Activated naive CD4-positive, alpha-beta T cell treated with anti-CD3 and anti-CD28 coated beads, Interleukin-2, amount 50 U/mL, for 24 hours (primary cell): ENCODE measurements around the gene ARID1B.

Source experiments
- H3K27ac Mint-ChIP-seq: one replicate; pipeline ENCODE4 v1.8.0; 2021; ENCODE audit warnings: mild to moderate bottlenecking, mixed read lengths
- H3K27me3 Mint-ChIP-seq: one replicate; pipeline ENCODE4 v1.8.0; 2021; ENCODE audit warnings: mixed read lengths
- H3K36me3 Mint-ChIP-seq: one replicate; pipeline ENCODE4 v1.8.0; 2021; ENCODE audit warnings: mixed read lengths
- H3K4me1 Mint-ChIP-seq: one replicate; pipeline ENCODE4 v1.8.0; 2021; ENCODE audit warnings: mixed read lengths
- H3K4me3 Mint-ChIP-seq: one replicate; pipeline ENCODE4 v1.8.0; 2021; ENCODE audit warnings: mild to moderate bottlenecking, mixed read lengths
- H3K9me3 Mint-ChIP-seq: one replicate; pipeline ENCODE4 v1.8.0; 2021; ENCODE audit warnings: mixed read lengths

ARID1B gene

DNA sequence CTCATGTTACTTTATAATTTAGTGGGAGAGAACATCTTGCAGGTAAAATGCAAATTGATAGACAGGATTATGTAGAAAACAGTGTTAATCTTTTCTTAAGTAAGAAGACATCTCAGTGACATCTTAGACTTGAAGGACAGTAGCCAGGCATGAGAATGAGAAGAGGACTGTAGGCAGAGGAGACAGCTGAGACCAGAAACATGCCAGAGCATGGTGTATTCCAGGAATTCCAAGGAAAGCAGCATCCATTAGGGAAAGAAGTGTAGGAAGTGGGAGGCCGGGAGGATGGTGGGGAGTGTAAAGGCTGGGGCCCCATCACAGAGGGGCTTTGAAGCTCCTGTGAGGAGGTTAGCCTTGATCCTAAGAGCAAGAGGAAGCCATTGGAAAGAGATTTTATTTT is 225.6 kb downstream of the ARID1B start:
- Mint-ChIP-seq H3K36me3 (peaks cover 7% of the 10 kb centered on the region), H3K4me1 (peaks cover 80% of the 10 kb centered on the region), H3K27me3 (no peaks in the 10 kb centered on the region), H3K9me3 (no peaks in the 10 kb centered on the region), H3K4me3 (no peak overlapping the region), H3K27ac (peak overlapping the region; percentile 6)

DNA sequence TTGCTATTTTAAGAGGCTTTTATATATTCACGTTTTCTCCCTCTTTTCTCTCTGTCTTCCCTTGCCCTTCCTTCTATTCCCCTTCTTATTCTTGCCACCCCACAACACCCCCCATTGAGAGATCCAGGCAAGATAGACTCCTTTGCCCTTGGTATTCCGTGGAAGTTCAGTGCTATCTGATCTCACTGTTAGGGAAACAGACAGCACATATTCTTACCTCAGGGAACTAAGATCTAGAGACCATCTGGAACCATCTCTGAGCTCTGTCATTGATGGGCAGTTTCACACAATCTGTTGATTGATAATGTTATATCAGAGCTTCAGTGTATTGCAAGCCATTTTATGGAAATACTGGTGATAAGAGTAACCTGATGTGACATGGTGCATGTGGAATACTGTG is 228.8 kb downstream of the ARID1B start:
- peak overlapping the region; percentile 56 for H3K27ac Mint-ChIP-seq
- peaks cover 9% of the 10 kb centered on the region for H3K36me3 Mint-ChIP-seq
- no peak overlapping the region for H3K4me3 Mint-ChIP-seq
- H3K9me3 Mint-ChIP-seq = no peaks in the 10 kb centered on the region
- H3K4me1 Mint-ChIP-seq = peaks cover 90% of the 10 kb centered on the region
- H3K27me3 Mint-ChIP-seq = no peaks in the 10 kb centered on the region

DNA sequence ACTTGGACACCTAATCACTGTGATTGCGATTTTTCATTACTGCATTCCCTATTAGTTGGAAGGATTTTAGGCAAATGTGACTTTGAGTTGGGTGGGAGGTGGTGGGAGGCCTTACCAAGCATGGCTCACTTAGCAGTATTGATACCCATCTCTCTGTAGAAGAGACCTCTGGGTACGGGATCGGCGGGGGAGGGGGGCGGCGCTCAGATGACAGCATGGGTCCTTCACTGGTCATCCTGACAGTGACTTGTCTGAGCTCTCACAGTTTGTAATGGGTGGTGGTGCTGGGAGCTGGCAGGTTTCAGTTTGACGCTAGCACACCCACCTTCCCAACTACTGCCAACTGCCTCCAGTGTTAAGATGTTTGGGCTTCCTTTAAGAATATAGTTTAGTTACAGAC is 231.4 kb downstream of the ARID1B start:
- Mint-ChIP-seq H3K27me3 (no peaks in the 10 kb centered on the region), H3K4me1 (peaks cover 78% of the 10 kb centered on the region), H3K9me3 (no peaks in the 10 kb centered on the region), H3K4me3 (no peak overlapping the region), H3K36me3 (peaks cover 2% of the 10 kb centered on the region), H3K27ac (no peak overlapping the region)

DNA sequence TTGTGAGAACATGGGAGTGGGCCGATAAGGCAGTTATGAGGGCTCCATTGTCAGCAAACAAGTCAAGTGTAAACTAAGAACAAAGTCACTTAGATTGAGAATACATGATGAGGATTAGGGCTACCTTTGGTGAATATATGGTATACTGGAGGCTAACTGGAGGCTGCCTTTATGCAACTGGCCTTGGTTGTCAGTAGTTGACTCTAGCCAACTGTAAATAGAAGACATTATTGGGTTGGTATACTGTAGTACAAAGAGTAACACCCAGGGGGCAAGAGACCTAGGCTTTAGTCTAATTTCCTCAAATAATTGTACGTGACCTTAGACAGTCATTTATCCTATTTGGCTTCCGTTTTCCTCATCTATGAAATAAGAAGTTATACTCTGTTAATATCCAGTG is 235.2 kb downstream of the ARID1B start:
- Mint-ChIP-seq H3K27me3 (no peaks in the 10 kb centered on the region), H3K9me3 (no peaks in the 10 kb centered on the region), H3K4me1 (peaks cover 74% of the 10 kb centered on the region), H3K27ac (no peak overlapping the region), H3K36me3 (peaks cover 2% of the 10 kb centered on the region), H3K4me3 (no peak overlapping the region)

DNA sequence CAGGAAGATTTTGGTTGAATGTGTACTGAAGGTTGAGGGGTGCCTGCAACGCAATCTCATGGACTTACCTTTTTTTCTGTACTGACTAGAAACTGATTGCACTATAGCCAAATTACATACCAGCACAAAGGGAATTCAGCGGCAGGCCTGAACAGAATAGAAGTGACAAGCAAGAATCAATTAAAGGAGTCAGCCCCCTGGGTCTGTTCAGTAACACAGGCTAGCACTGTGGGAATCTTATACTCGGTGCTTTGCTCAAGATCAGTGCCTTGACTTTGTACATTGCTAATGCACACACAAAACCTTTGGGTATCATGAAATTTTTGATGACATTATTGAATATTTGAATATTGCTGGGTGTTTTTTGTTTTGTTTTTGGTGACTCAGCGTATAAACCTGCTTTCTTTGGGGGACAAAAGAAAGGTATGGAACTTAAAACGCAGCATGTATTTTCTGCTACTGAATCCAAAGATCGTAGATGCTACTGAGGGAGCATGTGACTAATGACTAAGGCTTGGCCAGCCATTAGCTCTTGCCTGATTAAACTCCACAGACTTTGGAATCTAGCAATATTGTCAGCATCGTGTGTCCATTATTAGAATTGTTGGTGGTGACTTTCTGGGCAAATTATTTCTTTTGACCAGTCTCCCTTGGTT is 236.6 kb downstream of the ARID1B start:
- no peaks in the 10 kb centered on the region for H3K9me3 Mint-ChIP-seq
- H3K27me3 Mint-ChIP-seq = no peaks in the 10 kb centered on the region
- no peak overlapping the region for H3K27ac Mint-ChIP-seq
- H3K36me3 Mint-ChIP-seq = no peaks in the 10 kb centered on the region
- H3K4me1 Mint-ChIP-seq = peaks cover 75% of the 10 kb centered on the region
- no peak overlapping the region for H3K4me3 Mint-ChIP-seq

DNA sequence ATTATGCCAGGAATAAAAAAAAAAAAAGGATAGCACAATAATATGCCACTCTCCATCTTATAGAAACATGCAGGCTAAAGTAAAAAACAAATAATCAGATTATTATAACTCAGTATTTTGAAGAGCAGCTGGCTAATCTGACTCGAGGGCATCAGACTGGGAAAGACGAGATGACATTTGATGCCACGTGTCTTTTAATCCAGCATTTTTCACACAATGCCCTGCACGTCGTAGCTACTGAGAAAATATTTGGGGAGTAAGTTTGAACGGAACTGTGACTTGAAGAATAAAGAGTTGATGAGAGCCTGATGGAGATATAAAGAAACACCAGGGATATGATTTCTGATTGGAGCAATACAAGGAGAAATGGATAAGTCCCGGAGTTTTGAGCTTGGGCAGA is 237.7 kb downstream of the ARID1B start:
- H3K9me3 Mint-ChIP-seq = no peaks in the 10 kb centered on the region
- no peaks in the 10 kb centered on the region for H3K36me3 Mint-ChIP-seq
- no peak overlapping the region for H3K4me3 Mint-ChIP-seq
- H3K4me1 Mint-ChIP-seq = peaks cover 78% of the 10 kb centered on the region
- peak overlapping the region; percentile 31 for H3K27ac Mint-ChIP-seq
- H3K27me3 Mint-ChIP-seq = no peaks in the 10 kb centered on the region

DNA sequence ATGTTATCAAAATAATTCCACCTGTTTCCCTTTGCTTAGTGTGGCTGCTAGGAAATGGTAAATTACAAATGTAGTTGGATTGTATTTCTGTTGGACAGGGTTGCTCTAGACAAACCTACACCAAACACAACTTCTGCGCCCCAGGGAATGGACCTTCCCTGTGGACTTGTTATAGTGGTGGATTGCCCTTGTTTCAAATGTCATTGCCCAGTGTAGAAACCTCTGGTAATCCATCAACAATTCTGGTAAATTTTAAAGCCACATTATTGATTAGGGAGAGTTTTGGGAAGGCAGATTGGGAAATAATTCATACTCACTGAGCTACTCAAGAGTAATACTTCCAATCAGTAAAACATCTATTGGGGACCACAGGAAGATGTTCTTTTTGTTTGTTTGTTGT is 239.8 kb downstream of the ARID1B start:
- peak overlapping the region; percentile 46 for H3K27ac Mint-ChIP-seq
- H3K9me3 Mint-ChIP-seq = no peaks in the 10 kb centered on the region
- H3K4me3 Mint-ChIP-seq = no peak overlapping the region
- no peaks in the 10 kb centered on the region for H3K36me3 Mint-ChIP-seq
- H3K27me3 Mint-ChIP-seq = no peaks in the 10 kb centered on the region
- peaks cover 69% of the 10 kb centered on the region for H3K4me1 Mint-ChIP-seq

DNA sequence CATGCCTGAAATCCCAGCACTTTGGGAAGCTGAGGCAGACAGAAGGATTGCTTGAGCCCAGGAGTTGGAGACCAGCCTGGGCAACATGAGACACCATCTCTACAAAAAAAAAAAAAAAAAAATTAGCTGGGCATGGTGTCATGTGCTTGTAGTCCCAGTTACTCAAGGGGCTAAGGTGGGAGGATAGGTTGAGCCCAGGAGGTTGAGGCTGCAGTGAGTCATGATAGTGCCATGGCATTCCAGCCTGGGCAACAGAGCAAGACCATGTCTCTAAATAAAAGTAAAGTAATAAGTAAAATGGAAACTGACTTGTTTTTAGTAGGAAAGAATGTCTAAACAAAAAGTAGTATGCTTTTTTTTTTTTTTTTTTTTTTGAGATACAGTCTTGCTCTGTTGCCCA is 240.7 kb downstream of the ARID1B start:
- Mint-ChIP-seq H3K9me3 (no peaks in the 10 kb centered on the region), H3K36me3 (no peaks in the 10 kb centered on the region), H3K27me3 (no peaks in the 10 kb centered on the region), H3K4me3 (no peak overlapping the region), H3K4me1 (peaks cover 74% of the 10 kb centered on the region), H3K27ac (peak overlapping the region; percentile 76)

DNA sequence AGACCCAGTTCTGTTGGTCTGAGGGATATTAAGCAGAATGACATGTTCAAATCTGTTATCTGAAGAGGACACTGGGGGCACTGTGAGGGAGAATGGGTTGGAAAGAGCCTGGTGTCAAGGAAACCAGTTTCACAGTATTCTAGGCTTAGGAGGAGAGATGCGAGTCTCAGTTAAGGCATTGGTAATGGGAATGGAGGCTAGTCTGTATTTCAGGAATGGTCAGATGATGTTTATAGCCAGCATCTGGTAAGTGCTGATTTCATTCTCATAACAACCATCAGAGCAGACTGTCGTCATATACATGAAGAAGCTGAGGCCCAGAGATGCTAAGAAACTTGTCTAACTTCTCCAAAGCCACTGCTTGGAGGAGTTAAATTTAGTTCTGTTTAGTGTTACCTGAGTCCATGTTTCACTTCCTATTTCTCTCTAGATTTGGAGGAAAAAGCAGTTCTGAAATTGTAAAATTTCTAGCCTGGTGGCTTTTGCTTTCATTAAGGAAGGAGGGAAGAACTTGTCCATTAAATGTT is 242.0 kb downstream of the ARID1B start:
- Mint-ChIP-seq H3K4me1 (peaks cover 77% of the 10 kb centered on the region), H3K9me3 (no peaks in the 10 kb centered on the region), H3K4me3 (peak overlapping the region; percentile 43), H3K27me3 (no peaks in the 10 kb centered on the region), H3K36me3 (no peaks in the 10 kb centered on the region), H3K27ac (peak overlapping the region; percentile 81)

DNA sequence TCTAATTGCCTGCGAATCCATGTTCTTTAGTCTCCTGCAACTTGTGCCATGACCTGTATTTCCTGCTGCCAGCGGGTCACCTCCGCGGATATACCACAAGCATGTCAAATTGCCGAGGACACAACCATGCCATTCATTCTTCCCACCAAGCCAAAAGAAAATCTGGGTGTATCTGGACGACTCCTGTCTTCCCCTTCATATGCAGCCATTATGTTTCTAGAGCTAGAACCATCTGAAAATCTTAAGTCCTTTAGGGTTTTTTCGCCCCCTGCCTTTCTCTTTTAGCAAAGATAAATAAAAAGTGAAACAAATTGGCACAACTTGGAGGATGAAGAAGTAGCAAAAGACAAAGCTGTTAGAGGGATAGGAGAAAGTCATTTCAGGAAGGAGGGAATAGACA is 242.6 kb downstream of the ARID1B start:
- H3K27me3 Mint-ChIP-seq = no peaks in the 10 kb centered on the region
- H3K36me3 Mint-ChIP-seq = no peaks in the 10 kb centered on the region
- peaks cover 77% of the 10 kb centered on the region for H3K4me1 Mint-ChIP-seq
- H3K4me3 Mint-ChIP-seq = peak overlapping the region; percentile 95
- H3K9me3 Mint-ChIP-seq = no peaks in the 10 kb centered on the region
- peak overlapping the region; percentile 81 for H3K27ac Mint-ChIP-seq

DNA sequence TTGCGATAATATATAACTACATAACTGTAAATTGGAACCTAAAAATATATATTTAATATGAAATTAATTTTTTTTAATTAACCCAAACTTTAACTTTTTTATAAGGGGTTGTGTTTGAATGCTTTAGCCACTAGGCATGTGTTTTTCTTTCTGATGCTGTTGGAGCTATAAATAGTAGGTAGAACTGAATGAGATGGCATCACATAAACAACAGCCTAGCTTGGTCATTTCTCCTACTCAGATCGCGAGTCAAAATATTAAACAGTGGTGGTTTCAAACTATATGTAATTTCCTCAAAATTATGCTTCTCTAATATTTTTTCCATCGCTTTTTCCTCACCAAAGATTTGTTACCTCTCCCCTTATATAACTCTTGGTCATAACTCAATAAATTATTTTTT is 243.2 kb downstream of the ARID1B start:
- H3K4me3 Mint-ChIP-seq = peak overlapping the region; percentile 95
- peaks cover 78% of the 10 kb centered on the region for H3K4me1 Mint-ChIP-seq
- no peaks in the 10 kb centered on the region for H3K9me3 Mint-ChIP-seq
- H3K36me3 Mint-ChIP-seq = no peaks in the 10 kb centered on the region
- no peaks in the 10 kb centered on the region for H3K27me3 Mint-ChIP-seq
- H3K27ac Mint-ChIP-seq = peak overlapping the region; percentile 91

DNA sequence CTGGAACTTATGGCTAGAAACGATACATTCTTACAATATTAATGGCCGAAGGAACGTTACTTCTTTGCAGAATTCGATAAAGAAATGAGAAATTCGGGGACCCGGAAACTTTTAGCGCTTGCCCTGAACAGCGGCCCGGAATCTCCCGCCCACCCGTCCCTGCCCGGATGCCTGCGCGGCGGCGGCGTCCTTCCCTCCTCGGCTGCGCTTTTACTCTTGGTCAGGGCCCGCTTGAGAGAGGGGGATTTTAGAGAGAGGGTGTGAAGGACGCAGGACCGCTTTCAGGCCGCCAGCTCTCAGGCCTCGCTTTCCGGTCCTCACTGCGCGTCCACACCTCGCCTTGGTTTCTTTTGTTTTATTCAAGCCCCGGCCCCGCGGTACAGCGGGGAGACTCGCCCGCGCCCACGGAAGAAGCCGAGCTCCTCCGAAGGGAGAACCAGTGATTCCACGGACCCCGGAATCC is 243.7 kb downstream of the ARID1B start:
- Mint-ChIP-seq H3K27me3 (no peaks in the 10 kb centered on the region), H3K4me1 (peaks cover 77% of the 10 kb centered on the region), H3K9me3 (no peaks in the 10 kb centered on the region), H3K36me3 (no peaks in the 10 kb centered on the region), H3K27ac (peak overlapping the region; percentile 93), H3K4me3 (peak overlapping the region; percentile 95)

DNA sequence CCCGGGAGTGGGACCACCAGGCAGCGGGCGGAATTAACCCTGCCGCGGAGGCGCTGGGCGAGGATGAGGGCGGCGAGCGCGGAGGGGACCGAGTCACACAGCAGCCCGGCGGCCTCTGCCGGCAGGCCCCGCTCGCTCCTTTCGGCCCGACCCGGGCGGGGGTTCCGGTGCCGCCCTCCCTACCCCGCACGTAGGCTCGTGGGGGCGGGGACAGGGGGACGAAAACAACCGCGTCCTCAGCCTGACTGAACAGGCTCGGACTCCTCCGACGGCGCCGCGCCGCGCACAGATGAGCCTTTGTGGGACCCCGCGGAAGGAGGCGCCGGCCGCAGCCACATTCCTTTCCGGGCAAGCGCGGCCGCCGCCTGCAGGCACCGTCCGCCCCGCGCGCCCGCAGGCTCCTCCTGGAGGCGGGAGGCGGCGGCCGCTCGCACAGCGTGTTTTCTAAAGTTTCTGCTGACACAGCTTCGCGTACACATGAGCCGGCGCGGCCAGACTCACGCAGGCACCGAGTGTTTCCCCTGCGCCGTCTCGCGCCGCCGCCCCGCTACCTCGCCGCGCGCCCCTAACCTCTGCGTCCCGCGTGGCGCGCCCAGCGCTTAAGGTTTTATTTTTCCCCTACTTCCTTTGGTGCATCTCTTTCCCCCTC is 244.3 kb downstream of the ARID1B start:
- H3K9me3 Mint-ChIP-seq = no peaks in the 10 kb centered on the region
- no peaks in the 10 kb centered on the region for H3K27me3 Mint-ChIP-seq
- peak overlapping the region; percentile 99 for H3K27ac Mint-ChIP-seq
- H3K4me1 Mint-ChIP-seq = peaks cover 77% of the 10 kb centered on the region
- H3K4me3 Mint-ChIP-seq = peak overlapping the region; percentile 95
- no peaks in the 10 kb centered on the region for H3K36me3 Mint-ChIP-seq

DNA sequence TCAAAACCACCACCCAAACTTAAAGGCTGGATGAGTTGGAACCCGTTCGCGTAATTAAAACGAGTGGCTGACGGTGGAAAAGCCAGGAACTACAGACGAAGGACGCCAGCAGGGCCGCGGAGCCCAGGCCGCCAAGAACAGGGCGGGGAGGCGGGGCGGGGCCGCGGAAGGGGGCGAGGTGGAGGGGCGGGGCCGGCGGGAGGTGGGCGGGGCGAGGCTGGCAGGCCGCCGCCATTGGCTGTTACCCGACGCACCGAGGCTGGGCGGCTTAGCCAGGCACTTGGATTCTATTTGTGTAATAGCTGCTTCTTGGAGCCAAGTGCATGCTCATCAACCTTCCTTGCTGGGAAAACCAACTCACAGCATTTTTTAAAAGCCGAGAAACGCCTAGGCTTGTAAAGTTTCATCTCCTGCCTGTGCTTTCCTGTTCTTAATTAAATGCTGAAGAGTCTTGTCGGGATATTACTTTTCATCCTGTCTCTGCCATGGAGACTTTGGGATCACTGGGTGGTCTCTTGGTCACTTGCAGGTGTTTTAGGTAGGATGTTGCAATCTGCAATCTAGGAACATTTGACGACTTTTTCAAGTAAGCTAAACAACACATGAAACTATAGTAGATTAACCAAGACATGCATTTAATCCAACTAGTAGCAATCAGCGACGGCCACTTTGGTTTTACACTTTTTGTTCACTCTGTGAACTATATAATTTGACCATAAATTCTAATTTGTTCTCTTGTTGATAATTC is 245.0 kb downstream of the ARID1B start:
- Mint-ChIP-seq H3K27me3 (no peaks in the 10 kb centered on the region), H3K4me3 (peak overlapping the region; percentile 95), H3K9me3 (no peaks in the 10 kb centered on the region), H3K4me1 (peaks cover 76% of the 10 kb centered on the region), H3K27ac (peak overlapping the region; percentile 99), H3K36me3 (no peaks in the 10 kb centered on the region)

DNA sequence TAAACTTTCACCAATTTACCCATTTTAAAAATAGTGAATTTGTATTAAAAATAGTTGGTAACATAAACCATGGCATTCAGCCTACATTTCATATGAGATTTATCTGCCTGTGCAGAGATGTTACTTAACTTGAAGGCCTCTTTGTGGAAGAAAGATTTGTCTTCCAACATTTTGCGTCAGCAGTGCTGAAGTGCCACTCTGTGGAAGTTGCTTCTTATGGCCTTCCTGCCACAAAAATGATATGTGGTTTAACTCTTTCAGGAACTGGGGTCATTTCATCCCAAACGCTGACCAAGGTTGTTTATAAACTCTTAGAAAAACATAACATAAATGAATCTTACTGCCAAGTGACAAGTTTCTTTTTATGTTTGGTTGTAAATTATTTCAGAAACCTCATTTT is 246.8 kb downstream of the ARID1B start:
- Mint-ChIP-seq H3K36me3 (no peaks in the 10 kb centered on the region), H3K9me3 (no peaks in the 10 kb centered on the region), H3K4me3 (no peak overlapping the region), H3K27ac (no peak overlapping the region), H3K4me1 (peaks cover 69% of the 10 kb centered on the region), H3K27me3 (no peaks in the 10 kb centered on the region)

DNA sequence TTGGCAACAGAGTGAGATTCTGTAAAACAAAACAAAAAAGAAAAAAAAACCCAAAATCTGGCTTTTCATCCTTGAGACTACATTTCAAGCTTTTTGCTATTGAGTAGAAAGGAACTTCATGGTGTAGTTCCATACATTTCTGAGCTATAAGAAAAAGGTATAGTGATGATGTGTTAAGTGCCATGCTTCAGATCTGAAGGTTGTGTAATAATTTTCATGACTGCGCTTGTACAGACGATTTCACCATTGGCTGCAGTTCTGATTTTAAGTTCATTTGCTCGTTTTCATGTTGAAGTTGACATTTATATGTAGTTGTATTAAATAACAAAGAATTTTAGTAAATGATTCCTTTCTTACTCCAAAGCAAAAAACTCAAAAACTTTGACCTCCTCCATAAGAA is 247.6 kb downstream of the ARID1B start:
- no peak overlapping the region for H3K4me3 Mint-ChIP-seq
- no peaks in the 10 kb centered on the region for H3K9me3 Mint-ChIP-seq
- H3K36me3 Mint-ChIP-seq = no peaks in the 10 kb centered on the region
- H3K4me1 Mint-ChIP-seq = peaks cover 66% of the 10 kb centered on the region
- peak overlapping the region; percentile 41 for H3K27ac Mint-ChIP-seq
- no peaks in the 10 kb centered on the region for H3K27me3 Mint-ChIP-seq
